ENCODE results near the gene ASB18.

ASB18 gene

GRCh38 chr2:236217926-236218325 is 46.3 kb downstream of the ASB18 start:
- no peak overlapping the region for H3K4me3 ChIP-seq (ENCODE audit: low read length, poor library complexity, severe bottlenecking)
- no peaks in the 10 kb centered on the region for H3K27me3 ChIP-seq (ENCODE audit: insufficient read depth, low read length, poor library complexity, severe bottlenecking)
- H2AFZ ChIP-seq (ENCODE audit: low read length): no peak overlapping the region
- H3K9me2 ChIP-seq (replicated peaks; ENCODE audit: low read depth, low read length): no peaks in the 10 kb centered on the region
- no peaks in the 10 kb centered on the region for H3K79me2 ChIP-seq (ENCODE audit: insufficient read depth, low read length)
- H3K4me2 ChIP-seq (ENCODE audit: low read depth, low read length, poor library complexity, severe bottlenecking): no peak overlapping the region
- no peaks in the 10 kb centered on the region for H4K20me1 ChIP-seq (ENCODE audit: insufficient read depth, low read length, poor library complexity, severe bottlenecking)
- no peaks in the 10 kb centered on the region; the same call in 1 of the 2 replicates for H3K9me3 ChIP-seq (ENCODE audit: insufficient read depth, low read depth, low read length)
- no peaks in the 10 kb centered on the region for H3K36me3 ChIP-seq (ENCODE audit: insufficient read depth, low read length)
- H3K9ac ChIP-seq (ENCODE audit: low read depth, low read length, poor library complexity, severe bottlenecking): no peak overlapping the region
- H3K4me1 ChIP-seq (ENCODE audit: insufficient read depth, low read length, poor library complexity, severe bottlenecking): no peaks in the 10 kb centered on the region
- no peak for TF ChIP-seq CTCF (conservative IDR thresholded peaks at IDR 0.05; ENCODE audit: low read length)
- TF ChIP-seq EZH2phosphoT487 (IDR thresholded peaks at IDR 0.05; ENCODE audit: borderline replicate concordance): no peak
- H3F3A ChIP-seq (ENCODE audit: low read depth): no peaks in the 10 kb centered on the region

GRCh38 chr2:236216711-236217110 is 47.5 kb downstream of the ASB18 start:
- H3F3A ChIP-seq (ENCODE audit: low read depth): no peaks in the 10 kb centered on the region
- H3K4me2 ChIP-seq (ENCODE audit: low read depth, low read length, poor library complexity, severe bottlenecking): no peak overlapping the region
- H3K36me3 ChIP-seq (ENCODE audit: insufficient read depth, low read length): no peaks in the 10 kb centered on the region
- no peaks in the 10 kb centered on the region for H4K20me1 ChIP-seq (ENCODE audit: insufficient read depth, low read length, poor library complexity, severe bottlenecking)
- H3K4me1 ChIP-seq (ENCODE audit: insufficient read depth, low read length, poor library complexity, severe bottlenecking): no peaks in the 10 kb centered on the region
- H3K27me3 ChIP-seq (ENCODE audit: insufficient read depth, low read length, poor library complexity, severe bottlenecking): no peaks in the 10 kb centered on the region
- no peak overlapping the region for H3K9ac ChIP-seq (ENCODE audit: low read depth, low read length, poor library complexity, severe bottlenecking)
- TF ChIP-seq EZH2phosphoT487 (IDR thresholded peaks at IDR 0.05; ENCODE audit: borderline replicate concordance) (no peak), CTCF (conservative IDR thresholded peaks at IDR 0.05; ENCODE audit: low read length) (no peak)
- no peak overlapping the region for H3K4me3 ChIP-seq (ENCODE audit: low read length, poor library complexity, severe bottlenecking)
- no peaks in the 10 kb centered on the region; the same call in 1 of the 2 replicates for H3K9me3 ChIP-seq (ENCODE audit: insufficient read depth, low read depth, low read length)
- H2AFZ ChIP-seq (ENCODE audit: low read length): no peak overlapping the region
- H3K9me2 ChIP-seq (replicated peaks; ENCODE audit: low read depth, low read length): no peaks in the 10 kb centered on the region
- no peaks in the 10 kb centered on the region for H3K79me2 ChIP-seq (ENCODE audit: insufficient read depth, low read length)

GRCh38 chr2:236215761-236216333 is 48.4 kb downstream of the ASB18 start:
- H3K36me3 ChIP-seq (ENCODE audit: insufficient read depth, low read length): no peaks in the 10 kb centered on the region
- H4K20me1 ChIP-seq (ENCODE audit: insufficient read depth, low read length, poor library complexity, severe bottlenecking): no peaks in the 10 kb centered on the region
- H3K4me2 ChIP-seq (ENCODE audit: low read depth, low read length, poor library complexity, severe bottlenecking): no peak overlapping the region
- H2AFZ ChIP-seq (ENCODE audit: low read length): no peak overlapping the region
- TF ChIP-seq EZH2phosphoT487 (IDR thresholded peaks at IDR 0.05; ENCODE audit: borderline replicate concordance) (no peak), CTCF (conservative IDR thresholded peaks at IDR 0.05; ENCODE audit: low read length) (no peak)
- H3F3A ChIP-seq (ENCODE audit: low read depth): no peaks in the 10 kb centered on the region
- H3K9me3 ChIP-seq (ENCODE audit: insufficient read depth, low read depth, low read length): no peaks in the 10 kb centered on the region; the same call in 1 of the 2 replicates
- H3K9ac ChIP-seq (ENCODE audit: low read depth, low read length, poor library complexity, severe bottlenecking): no peak overlapping the region
- H3K4me3 ChIP-seq (ENCODE audit: low read length, poor library complexity, severe bottlenecking): no peak overlapping the region
- H3K79me2 ChIP-seq (ENCODE audit: insufficient read depth, low read length): no peaks in the 10 kb centered on the region
- H3K9me2 ChIP-seq (replicated peaks; ENCODE audit: low read depth, low read length): no peaks in the 10 kb centered on the region
- H3K27me3 ChIP-seq (ENCODE audit: insufficient read depth, low read length, poor library complexity, severe bottlenecking): no peaks in the 10 kb centered on the region
- no peaks in the 10 kb centered on the region for H3K4me1 ChIP-seq (ENCODE audit: insufficient read depth, low read length, poor library complexity, severe bottlenecking)

Data from Loucy (cell line).